Loucy (cell line): ENCODE measurements around the gene WNT5A.

Source experiments
- EZH2phosphoT487 ChIP-seq: fragments of 200-600 bp; IDR thresholded peaks from 2 replicates; pipeline ENCODE4 v1.6.1; 2018; ENCODE audit warnings: antibody characterized with exemption, mild to moderate bottlenecking, moderate library complexity, borderline replicate concordance
- TF ChIP-seq, protein P1 (sequence below): fragments of 200-600 bp; sonication (generic); conservative IDR thresholded peaks from 2 replicates; pipeline ENCODE4 v1.5.1; 2014; ENCODE audit warnings: mild to moderate bottlenecking, antibody characterized with exemption, low read length

DNA sequence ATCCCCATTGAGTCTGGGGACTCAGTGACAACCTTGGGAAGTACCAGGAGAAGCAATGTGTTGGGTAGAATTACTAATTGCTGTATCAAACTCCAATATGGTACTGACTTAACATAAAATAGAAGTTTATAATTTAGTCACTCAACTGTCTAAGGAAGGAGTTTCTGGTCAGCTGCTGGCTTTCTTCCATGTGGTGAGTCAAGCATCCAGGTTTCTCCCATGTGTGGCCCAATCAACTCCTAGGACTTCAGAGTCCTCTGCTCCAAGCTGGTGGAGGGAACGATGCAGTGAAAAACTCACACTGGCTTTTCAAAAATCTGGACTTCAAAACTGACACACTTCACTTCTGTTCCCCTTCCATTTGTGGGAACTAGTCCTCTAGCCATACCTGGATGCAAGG lies 25.2 kb downstream of the WNT5A start:
- TF ChIP-seq, protein P1, sequence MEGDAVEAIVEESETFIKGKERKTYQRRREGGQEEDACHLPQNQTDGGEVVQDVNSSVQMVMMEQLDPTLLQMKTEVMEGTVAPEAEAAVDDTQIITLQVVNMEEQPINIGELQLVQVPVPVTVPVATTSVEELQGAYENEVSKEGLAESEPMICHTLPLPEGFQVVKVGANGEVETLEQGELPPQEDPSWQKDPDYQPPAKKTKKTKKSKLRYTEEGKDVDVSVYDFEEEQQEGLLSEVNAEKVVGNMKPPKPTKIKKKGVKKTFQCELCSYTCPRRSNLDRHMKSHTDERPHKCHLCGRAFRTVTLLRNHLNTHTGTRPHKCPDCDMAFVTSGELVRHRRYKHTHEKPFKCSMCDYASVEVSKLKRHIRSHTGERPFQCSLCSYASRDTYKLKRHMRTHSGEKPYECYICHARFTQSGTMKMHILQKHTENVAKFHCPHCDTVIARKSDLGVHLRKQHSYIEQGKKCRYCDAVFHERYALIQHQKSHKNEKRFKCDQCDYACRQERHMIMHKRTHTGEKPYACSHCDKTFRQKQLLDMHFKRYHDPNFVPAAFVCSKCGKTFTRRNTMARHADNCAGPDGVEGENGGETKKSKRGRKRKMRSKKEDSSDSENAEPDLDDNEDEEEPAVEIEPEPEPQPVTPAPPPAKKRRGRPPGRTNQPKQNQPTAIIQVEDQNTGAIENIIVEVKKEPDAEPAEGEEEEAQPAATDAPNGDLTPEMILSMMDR: no peak
- TF ChIP-seq EZH2phosphoT487: no peak
